ENCODE results near the gene GRHL1.

Gene GRHL1

DNA sequence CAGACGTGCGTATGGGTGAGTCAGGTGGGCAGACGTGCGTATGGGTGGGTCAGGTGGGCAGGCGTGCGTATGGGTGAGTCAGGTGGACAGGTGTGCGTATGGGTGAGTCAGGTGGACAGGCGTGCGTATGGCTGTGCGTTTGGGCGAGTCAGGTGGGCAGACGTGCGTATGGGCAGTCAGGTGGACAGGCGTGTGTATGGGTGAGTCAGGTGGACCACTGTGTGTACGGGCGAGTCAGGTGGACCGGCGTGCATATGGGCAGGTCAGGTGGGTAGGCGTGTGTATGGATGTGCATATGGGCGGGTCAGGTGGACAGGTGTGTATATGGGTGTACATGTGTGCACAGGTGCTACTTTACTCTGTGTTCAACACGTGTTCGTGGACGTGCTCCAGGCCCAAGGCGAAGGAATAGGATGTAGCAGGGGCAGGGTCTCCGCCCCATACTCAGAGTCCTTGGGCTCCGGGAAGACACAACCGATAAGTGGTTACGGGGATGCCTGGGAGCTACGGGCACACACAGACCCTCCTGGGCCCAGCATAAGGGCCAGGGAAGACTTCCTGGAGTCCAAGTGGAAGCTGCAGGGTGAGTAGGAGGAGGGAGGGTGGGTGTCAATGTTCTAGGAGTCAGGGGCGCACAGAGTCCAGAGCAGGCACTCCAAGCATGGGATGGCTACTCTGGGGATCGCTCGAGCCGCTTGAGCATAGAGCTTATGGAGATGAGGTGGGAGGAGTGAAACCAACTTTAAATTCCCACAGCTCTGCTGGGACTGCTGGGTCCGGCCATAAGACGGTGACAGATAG, 64.7 kb downstream of the GRHL1 start:
- no peaks in the 10 kb centered on the region for H3K36me3 ChIP-seq (ENCODE audit: insufficient read depth, low read length)
- H3K9me3 ChIP-seq (ENCODE audit: insufficient read depth, low read length, severe bottlenecking), result peaks cover 5% of the 10 kb centered on the region
- no peak overlapping the region for H3K27ac ChIP-seq (ENCODE audit: low read length)
- no peaks in the 10 kb centered on the region for H3K27me3 ChIP-seq (ENCODE audit: insufficient read depth, low read length, poor library complexity)
- H4K20me1 ChIP-seq (ENCODE audit: insufficient read depth, low read length), result no peaks in the 10 kb centered on the region; the same call in 1 of the 2 replicates
- no peak overlapping the region for H3K4me2 ChIP-seq (ENCODE audit: insufficient read depth, low read length)
- H2AFZ ChIP-seq (ENCODE audit: low read depth, low read length), result no peak overlapping the region
- no peak overlapping the region for H3K9ac ChIP-seq (ENCODE audit: low read depth, low read length)
- no peak for ATAC-seq (ENCODE audit: insufficient read depth, low read depth)
- DNase-seq, result no peak
- TF ChIP-seq, protein P1, sequence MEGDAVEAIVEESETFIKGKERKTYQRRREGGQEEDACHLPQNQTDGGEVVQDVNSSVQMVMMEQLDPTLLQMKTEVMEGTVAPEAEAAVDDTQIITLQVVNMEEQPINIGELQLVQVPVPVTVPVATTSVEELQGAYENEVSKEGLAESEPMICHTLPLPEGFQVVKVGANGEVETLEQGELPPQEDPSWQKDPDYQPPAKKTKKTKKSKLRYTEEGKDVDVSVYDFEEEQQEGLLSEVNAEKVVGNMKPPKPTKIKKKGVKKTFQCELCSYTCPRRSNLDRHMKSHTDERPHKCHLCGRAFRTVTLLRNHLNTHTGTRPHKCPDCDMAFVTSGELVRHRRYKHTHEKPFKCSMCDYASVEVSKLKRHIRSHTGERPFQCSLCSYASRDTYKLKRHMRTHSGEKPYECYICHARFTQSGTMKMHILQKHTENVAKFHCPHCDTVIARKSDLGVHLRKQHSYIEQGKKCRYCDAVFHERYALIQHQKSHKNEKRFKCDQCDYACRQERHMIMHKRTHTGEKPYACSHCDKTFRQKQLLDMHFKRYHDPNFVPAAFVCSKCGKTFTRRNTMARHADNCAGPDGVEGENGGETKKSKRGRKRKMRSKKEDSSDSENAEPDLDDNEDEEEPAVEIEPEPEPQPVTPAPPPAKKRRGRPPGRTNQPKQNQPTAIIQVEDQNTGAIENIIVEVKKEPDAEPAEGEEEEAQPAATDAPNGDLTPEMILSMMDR (IDR thresholded peaks at IDR 0.05; ENCODE audit: borderline replicate concordance, extremely low read depth, low read length, poor library complexity, severe bottlenecking), result no peak
- H3K4me3 ChIP-seq (ENCODE audit: low read depth in 1 of 2, low read length in 2 of 2), result no peak overlapping the region
- H3K4me1 ChIP-seq (ENCODE audit: insufficient read depth, low read length), result no peaks in the 10 kb centered on the region
- H3K79me2 ChIP-seq (ENCODE audit: insufficient read depth, low read length), result no peaks in the 10 kb centered on the region

DNA sequence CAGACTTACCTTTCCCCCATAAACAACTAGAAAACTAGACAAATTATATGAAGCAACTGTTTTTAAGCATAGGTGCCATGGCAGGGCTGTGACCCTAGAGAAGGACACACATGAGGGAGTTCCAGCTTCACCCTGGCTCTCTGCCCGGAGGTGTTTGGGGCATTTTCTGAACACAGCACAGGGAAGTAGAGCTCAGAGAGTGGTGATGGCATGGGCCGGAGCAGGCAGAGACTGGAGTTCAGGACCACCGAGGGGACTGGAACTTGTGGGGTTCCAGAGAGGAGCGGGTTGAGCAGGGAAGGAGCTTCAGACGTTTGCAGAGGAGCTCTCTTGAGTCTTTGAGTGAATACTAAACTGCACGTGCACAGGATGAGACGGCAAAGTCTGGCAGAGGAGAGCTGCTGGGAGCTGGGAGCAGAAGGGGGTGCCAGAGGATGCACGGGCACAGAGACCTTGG, 65.3 kb downstream of the GRHL1 start:
- Histone ChIP-seq H3K27ac (ENCODE audit: low read length) (no peak overlapping the region), H2AFZ (ENCODE audit: low read depth, low read length) (no peak overlapping the region), H4K20me1 (ENCODE audit: insufficient read depth, low read length) (no peaks in the 10 kb centered on the region; the same call in 1 of the 2 replicates), H3K27me3 (ENCODE audit: insufficient read depth, low read length, poor library complexity) (no peaks in the 10 kb centered on the region), H3K9me3 (ENCODE audit: insufficient read depth, low read length, severe bottlenecking) (peaks cover 5% of the 10 kb centered on the region), H3K36me3 (ENCODE audit: insufficient read depth, low read length) (no peaks in the 10 kb centered on the region), H3K79me2 (ENCODE audit: insufficient read depth, low read length) (no peaks in the 10 kb centered on the region), H3K4me2 (ENCODE audit: insufficient read depth, low read length) (no peak overlapping the region), H3K4me3 (ENCODE audit: low read depth in 1 of 2, low read length in 2 of 2) (no peak overlapping the region), H3K9ac (ENCODE audit: low read depth, low read length) (no peak overlapping the region), H3K4me1 (ENCODE audit: insufficient read depth, low read length) (no peaks in the 10 kb centered on the region)
- TF ChIP-seq EZH2 (IDR thresholded peaks at IDR 0.05; ENCODE audit: borderline replicate concordance, low read depth, low read length, severe bottlenecking), result no peak
- TF ChIP-seq, protein P1 (IDR thresholded peaks at IDR 0.05; ENCODE audit: borderline replicate concordance, extremely low read depth, low read length, poor library complexity, severe bottlenecking), result no peak
- ATAC-seq (ENCODE audit: insufficient read depth, low read depth) (no peak), DNase-seq (no peak)

DNA sequence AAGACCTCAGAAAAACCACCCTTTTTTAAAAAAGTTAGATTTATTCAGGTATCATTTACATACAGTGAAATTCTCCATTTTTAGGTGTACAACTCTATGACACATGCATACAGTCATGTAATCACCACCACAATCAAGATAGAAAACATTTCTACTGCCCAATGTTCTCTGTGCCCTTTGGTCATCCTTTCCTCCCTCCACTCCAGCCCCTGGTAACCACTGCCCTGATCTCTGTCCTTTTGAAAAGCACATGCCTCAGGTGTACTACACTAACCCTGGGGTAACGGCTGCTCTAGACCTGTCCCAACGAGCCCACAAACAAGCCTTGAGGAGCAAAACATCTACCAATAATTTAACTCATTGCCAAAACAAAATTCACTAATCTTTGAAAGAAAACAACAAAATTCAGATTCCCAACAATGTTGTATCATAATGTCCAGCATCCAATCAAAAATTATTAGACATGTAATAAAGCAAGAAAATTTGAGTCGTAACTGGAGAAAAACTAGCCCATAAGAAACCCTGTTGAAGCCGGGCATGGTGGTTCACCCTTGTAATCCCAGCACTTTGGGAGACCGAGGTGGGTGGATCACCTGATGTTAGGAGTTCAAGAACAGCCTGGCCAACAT, 65.9 kb downstream of the GRHL1 start:
- no peak overlapping the region for H2AFZ ChIP-seq (ENCODE audit: low read depth, low read length)
- no peaks in the 10 kb centered on the region for H3K36me3 ChIP-seq (ENCODE audit: insufficient read depth, low read length)
- no peak for DNase-seq
- H3K4me2 ChIP-seq (ENCODE audit: insufficient read depth, low read length), result no peak overlapping the region
- H3K9ac ChIP-seq (ENCODE audit: low read depth, low read length), result no peak overlapping the region
- H3K27ac ChIP-seq (ENCODE audit: low read length), result no peak overlapping the region
- H4K20me1 ChIP-seq (ENCODE audit: insufficient read depth, low read length), result no peaks in the 10 kb centered on the region; the same call in 1 of the 2 replicates
- no peaks in the 10 kb centered on the region for H3K27me3 ChIP-seq (ENCODE audit: insufficient read depth, low read length, poor library complexity)
- H3K9me3 ChIP-seq (ENCODE audit: insufficient read depth, low read length, severe bottlenecking), result peaks cover 5% of the 10 kb centered on the region
- TF ChIP-seq, protein P1 (IDR thresholded peaks at IDR 0.05; ENCODE audit: borderline replicate concordance, extremely low read depth, low read length, poor library complexity, severe bottlenecking), result no peak
- no peak for TF ChIP-seq EZH2 (IDR thresholded peaks at IDR 0.05; ENCODE audit: borderline replicate concordance, low read depth, low read length, severe bottlenecking)
- H3K79me2 ChIP-seq (ENCODE audit: insufficient read depth, low read length), result no peaks in the 10 kb centered on the region
- H3K4me1 ChIP-seq (ENCODE audit: insufficient read depth, low read length), result no peaks in the 10 kb centered on the region
- no peak for ATAC-seq (ENCODE audit: insufficient read depth, low read depth)
- H3K4me3 ChIP-seq (ENCODE audit: low read depth in 1 of 2, low read length in 2 of 2), result no peak overlapping the region

All from DND-41 (cell line).